PC-9 (cell line): Measurements from ENCODE around the gene NAA40.

Experiments used
- EZH2 ChIP-seq: fragments of 200-600 bp; sonication (generic); IDR thresholded peaks from 2 replicates; pipeline ENCODE4 v1.8.0; 2017; ENCODE audit warnings: antibody characterized with exemption, low read depth
- TF ChIP-seq, protein P1 (sequence below): fragments of 200-600 bp; sonication (generic); conservative IDR thresholded peaks from 2 replicates; pipeline ENCODE4 v1.6.1; 2017; ENCODE audit warnings: mixed run types, antibody characterized with exemption, mild to moderate bottlenecking, moderate library complexity

DNA sequence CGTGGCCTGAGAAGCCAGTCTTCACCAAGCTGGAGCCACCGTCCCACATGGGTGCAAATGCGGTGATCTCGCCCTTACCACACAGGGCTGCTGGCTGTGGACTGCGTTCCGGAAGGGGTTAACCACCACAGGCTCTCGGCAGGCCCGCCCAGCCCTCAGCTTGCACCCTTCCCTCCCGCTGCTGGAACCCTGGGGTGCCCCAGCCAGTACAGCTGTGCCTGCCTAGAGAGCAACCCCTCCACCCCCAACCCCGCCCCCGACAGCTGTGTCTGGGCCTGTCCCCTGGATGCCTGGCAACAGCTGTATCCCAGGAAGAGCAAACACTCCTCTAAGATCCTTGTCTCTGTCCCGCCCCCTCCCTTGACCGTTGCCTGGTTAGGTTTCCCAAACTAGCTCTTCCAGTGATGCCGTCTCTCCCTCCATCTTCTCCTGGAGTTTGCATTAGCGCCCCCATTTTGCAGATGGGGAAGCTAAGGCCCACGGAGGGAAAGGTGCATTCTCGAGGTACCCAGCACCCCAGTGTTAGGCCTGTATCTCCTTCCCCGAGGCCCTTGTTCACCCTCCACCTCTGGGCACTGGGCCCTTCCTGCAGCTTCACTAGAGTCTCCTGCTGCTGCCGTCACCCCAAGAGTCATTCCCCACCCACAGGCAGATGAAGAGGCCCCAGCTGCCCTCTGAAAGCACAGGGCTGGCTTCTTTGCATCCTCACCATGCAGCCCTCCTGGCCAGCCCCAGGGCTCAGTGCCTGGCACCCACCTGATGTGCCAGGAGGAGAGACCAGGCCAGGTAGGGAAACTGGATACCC, 23.0 kb downstream of the NAA40 start:
- TF ChIP-seq, protein P1, sequence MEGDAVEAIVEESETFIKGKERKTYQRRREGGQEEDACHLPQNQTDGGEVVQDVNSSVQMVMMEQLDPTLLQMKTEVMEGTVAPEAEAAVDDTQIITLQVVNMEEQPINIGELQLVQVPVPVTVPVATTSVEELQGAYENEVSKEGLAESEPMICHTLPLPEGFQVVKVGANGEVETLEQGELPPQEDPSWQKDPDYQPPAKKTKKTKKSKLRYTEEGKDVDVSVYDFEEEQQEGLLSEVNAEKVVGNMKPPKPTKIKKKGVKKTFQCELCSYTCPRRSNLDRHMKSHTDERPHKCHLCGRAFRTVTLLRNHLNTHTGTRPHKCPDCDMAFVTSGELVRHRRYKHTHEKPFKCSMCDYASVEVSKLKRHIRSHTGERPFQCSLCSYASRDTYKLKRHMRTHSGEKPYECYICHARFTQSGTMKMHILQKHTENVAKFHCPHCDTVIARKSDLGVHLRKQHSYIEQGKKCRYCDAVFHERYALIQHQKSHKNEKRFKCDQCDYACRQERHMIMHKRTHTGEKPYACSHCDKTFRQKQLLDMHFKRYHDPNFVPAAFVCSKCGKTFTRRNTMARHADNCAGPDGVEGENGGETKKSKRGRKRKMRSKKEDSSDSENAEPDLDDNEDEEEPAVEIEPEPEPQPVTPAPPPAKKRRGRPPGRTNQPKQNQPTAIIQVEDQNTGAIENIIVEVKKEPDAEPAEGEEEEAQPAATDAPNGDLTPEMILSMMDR, result no peak
- no peak for TF ChIP-seq EZH2
